ENCODE results near the gene PCLO. TPM values are rescaled to one million over a fixed set of nuclear protein-coding genes. Genes with fewer than 3 reads are reported as not detected.

Gene PCLO
- total RNA-seq, 1 donor from 2014 or later = 48.5 TPM

DNA sequence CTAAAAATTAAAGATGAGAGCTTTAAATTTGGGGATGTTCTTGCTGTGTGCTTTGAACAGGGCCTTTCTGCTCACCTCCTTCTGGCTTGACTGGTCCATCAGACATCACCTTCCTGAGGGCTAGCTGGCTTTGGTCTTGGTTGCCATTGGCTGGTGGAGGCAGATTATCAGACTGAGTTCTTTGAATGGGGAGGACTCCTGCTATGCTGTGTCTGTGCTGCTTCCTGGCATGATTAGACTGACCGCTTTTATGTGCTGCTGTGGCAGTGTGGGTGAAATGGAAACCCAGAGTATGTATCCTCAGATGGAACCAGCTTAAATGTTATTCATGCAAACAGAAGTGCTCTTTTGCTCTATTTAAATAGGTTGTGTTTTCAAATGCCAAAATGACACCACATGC is 341.6 kb downstream of the PCLO start:
- DNase-seq = no peak

DNA sequence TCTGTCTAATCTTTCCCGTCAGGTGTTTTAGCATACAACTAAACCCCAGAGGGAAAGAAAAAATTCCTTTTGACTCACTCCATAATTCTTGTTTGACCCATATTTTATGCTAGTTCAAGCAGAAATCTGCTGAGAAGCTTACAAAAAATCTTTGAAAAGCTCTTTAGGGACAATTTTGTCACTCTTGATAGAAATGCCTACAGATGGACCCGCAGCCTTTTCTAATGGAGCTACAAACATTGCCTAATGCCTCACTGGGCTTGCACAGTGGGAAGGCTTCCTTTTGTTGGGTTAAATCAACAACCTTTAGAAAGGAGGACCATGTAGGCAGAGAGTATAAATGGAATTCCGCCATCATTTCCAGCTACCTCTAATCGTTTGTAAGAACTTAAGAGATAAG is 344.5 kb downstream of the PCLO start:
- no peak for DNase-seq

DNA sequence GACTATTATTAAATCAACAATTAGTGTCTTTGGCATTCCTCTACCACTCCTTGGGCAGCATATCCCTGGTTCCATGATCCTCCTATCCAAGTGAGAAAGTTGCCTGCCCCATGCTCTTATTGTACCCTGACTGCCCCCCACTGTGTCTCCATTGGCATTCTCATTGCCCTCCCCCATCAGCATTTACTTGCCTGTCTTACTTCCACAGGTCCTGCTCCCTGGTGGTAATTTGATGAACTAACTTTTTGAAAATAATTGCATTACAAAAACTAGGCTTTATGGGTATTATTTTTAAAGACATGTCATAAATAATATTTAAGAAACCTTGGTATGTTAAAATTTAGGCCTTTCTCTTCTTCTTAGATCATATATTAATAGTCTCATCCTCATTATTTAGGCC is 346.4 kb downstream of the PCLO start:
- no peak for DNase-seq

DNA sequence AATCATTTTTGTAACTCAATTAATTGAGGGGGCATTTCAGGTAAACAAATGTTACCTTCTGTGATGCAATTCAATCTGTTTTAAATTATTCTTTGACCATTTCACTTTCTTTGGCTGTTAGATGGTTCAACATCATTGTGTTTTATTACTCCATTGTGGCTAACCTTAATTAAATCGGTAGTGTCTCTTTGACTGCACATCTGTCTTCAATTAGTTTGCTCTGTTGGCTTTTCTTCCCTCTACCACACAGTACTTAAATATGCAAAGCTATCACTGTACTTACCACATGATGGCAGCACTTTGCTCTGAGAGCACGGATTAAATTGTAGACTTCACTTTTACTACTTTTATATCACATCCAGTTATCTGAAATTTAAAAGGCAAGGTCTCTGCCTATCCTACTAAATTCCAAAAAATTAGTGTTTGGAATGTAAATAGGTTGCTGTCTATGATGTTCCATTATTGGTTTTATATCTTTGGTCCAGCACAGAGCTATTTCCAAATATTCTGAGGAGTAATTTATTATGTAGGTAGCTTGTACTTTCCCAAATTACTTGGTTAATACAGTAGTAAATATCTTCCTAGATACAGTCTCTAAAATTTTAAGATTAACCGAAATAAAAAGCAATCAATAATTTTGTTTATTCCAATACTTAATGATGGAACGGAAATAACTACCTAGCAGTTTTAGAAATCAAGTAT is 352.0 kb downstream of the PCLO start:
- no peak for DNase-seq

DNA sequence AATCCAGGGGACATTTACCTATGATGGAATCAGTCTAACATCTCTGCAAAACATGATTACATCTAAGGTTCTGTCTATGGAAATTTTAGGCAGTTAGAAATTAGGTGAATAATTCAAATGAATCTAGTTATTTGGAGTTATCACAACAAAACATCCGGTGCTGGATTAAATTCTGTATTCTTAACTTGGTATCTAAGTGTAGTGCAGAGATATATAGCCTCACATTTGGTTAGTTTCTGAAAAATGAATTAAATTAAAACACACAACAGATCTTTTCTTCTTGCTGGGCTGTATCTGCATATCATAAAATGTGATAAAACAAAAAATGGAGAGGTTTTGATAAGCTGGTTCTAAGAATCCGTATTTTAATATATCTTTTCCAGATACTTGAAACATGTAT is 354.1 kb downstream of the PCLO start:
- no peak for DNase-seq

DNA sequence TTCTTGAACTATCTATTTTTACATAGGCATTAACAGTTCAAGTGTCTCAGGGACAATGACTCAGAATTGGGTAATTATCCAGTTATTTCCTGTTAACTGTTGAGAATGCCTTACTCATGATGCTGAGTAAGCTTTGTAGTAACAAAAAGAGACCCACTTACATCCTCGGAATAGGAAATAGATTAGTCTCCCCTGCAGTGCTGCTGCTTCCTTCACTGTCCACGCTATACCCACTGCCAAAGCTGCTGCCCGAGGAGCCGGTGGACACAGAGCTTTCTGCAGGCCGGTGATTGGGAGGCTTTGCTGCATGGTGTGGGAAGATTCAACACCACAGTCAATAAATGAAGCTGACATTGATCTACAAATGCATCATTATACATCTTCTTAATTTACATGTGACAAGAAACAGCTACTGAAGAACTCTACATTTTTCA is 357.1 kb downstream of the PCLO start:
- DNase-seq = no peak

DNA sequence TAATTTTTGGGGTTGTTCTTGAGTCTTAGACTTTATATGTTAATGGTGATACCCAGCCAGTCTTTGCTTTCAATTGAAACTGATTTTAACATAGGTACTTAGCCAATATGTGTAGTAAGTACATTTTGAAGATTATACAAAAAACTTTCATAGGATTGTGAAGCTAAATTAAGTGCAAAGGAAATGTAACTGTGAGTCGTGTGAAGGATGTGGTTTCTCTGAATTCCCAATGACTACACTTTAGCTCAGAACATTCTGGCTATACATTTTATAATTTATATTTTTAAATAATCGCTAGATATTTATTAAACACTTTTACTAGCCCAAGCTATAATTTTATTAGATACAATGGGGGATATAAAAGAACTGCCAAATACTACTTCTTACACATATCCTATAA is 359.3 kb downstream of the PCLO start:
- DNase-seq = no peak

DNA sequence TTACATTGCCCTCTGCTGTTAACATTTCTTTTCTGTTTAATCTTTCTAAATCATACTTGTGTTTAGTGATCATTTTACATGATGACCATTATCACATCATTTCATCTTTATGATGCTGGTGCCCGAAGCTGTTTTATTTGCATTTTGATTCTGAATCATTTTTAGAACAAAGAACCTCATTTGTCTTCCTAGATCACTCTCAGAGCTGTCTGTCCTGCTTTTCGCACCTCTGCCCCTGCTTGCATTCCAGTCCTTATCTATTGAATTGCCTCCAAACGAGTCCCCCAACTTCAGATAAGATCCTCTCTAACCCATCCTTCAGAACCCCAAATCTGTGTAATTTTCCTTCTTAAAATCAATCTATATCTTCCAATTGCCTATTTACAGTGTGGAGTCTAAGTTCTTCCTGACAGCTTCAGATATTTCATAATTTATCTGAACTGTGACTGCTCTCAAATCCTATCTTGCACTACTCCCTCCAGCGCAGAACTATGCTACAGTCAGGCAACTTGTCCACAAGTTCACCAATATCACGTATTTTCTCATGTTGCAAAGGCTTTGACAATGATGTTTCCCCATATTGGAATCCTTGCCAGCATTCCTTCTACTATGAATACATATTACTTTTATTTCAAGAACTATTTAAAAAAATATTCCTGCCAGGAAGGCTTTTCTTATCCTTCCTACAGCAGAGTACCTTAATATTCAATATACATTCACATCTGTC is 372.6 kb downstream of the PCLO start:
- DNase-seq = no peak

DNA sequence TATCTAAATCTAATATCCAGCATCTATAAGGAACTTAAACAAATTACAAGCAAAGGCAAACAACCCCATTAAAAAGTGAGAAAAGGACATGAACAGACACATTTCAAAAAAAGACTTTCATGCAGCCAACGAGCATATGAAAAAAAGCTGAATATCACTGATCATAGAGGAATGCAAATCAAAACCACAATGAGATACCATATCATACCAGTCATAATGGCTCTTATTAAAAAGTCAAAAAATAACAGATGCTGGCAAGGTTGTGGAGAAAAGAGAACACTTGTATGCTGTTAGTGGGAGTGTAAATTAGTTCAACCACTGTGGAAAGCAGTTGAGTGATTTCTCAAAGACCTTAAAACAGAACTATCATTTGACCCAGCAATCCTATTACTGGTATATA is 384.7 kb downstream of the PCLO start:
- no peak for DNase-seq

DNA sequence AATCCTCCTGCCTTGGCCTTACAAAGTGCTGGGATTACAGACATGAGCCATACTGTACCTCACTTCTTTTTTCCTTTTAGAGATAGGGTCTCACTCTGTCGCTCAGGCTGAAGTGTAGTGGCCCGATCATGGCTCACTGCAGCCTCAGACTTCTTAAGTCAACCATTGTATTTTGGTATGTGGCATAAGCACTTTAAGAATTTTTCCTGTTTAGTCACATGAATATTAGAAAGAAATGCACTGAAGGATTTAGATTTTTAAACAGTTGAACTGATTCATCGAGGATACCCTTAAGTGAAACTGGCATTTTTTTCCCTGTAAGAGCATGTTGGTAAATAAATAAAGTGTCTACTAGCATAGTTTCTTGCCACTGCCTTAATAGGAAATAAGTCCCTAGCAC is 399.8 kb downstream of the PCLO start:
- DNase-seq = no peak

DNA sequence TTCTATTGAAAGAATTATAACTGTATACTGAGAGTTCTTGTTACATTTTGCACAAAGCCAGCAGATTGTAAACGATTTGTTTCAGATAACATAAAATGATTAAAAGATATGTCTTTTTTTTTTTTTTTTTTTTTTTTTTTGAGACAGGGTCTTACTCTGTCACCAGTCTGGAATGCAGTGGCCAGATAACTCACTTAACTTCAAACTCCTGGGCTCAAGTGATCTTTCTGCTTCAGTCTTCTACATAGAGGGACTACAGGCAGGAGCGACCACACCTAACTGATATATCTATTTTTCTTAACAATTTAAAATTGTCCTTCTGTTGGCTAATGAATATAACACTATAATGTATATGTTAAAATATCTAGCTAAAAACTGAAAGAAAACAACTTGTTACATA is 401.9 kb downstream of the PCLO start:
- no peak for DNase-seq

DNA sequence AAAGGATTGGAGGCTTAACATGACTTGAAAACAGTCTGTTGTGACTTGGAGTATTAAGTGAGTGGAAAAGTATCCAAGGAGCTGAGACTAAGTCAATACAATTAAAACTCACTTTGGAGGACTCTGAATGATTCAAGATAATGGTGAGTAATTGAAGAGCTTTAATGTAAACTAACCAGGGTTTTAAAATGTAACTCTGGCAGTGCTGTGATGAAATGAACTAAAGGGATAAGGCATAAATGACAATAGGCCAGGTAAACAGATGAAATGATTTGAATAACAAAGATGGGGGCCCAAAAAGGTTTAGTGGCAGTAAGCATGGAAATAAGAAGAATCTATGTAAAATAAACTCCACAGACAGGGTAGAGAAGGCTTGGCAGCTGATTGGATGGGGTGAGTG is 402.6 kb downstream of the PCLO start:
- no peak for DNase-seq

DNA sequence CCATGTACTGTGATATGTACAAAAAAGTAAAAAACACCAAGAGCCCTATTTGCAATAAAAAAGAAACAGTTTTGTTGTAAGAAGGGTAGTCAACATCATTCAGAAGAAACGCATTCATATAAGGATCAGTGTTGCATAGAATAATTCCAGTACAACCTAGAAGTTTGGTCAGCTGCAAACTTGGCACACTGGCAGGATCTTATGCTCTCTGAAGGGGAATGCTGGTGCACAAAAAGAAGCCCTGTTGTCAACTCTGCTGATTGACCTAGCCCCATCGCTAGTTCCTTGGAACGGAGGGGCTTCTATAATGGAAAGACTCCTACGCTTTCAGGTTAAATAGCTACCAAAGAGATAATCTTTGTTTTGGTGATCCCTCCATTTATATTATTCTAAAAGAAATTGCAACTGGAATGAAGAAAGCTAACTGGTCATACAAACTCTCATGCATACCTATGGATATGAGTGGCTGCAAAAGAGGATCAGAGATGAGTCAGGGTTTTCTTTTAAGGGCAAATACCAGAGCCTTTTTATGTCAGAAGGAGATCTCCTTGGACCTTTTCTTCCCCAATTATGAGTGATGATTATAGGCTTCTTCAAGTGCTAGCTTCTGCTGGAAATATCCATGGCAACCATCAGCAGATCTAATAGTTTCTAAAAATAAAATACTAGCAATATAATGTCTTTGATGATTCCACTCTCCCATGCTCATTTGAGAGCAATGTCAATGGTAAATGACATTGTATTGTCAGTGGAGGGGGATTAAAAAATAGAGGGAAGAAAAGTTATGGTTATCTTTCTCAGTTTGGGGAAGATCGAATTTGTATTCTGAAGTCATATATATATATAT is 406.8 kb downstream of the PCLO start:
- DNase-seq = no peak

DNA sequence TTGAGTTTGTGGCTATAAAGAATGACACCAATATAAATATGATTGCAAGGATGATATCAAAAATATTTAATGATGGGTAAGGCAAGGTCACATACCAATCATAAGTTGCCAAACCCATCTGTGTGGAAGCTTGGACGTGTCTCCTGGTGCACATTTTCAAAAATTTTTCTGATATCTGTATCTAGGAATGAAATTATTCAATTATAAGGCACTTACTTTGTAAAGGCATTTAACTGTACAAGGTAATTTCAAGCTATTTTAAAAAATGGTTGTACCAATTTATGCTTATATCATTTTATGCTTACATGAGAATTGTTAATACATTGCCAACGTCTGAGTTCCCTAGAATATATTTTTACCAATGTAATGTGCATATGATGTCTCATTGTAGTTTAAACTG is 412.7 kb downstream of the PCLO start:
- DNase-seq = no peak

DNA sequence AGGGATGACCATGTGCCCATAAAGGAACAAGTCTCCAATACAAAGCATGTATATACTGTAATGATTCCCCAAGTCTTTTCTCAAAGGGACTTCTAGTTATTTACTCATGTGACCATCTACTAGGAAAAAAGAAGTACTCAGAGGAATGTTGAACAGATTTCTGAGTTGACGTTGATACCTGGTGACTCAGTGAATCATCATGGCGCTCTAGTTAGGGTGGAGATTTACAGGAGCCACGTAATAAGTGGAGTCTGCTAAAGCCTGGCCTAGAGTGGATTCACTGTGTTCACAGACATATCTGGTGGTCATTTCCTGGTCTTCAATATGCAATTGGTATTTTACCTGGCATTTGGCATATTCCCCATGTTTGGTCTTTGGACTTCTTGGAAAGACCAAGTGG is 416.9 kb downstream of the PCLO start:
- no peak for DNase-seq

DNA sequence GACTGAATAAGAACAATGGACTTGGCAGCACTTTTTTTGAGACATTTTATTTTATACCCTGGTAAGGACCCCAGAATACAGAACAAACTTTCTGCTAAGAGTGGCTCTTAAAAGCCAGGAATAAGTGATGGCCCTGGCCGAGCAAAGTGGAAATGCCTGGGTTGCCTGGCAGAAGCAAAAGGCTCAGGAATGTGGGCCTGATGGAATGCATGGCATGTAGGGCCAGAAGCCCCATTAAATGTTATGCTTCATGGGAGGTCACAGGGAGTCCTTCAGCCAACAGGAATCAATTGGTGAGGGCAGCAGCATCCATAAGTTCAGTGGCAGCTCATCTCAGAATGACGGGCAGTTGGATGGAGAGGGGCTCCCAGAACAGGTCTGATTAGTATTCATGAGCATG is 417.6 kb downstream of the PCLO start:
- no peak for DNase-seq

DNA sequence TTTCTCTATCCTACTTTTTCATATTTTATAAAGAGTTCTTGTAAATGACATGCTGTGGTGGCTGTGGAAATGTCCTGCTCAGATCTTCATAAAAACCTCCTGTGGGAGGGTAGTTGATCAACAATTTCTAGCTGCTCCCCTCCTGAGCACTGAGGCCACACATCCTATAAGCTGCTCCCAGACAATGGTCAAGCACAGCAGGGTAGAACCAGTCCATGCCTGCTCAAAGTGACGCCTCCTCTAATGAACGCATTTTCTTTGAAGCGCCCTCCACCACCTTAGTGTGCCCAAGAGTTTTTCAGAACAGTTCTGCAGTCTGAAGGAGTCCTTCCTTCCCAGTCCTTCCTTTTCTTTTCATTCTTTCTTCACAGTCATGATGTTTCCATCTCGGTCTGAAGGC is 420.5 kb downstream of the PCLO start:
- DNase-seq = no peak

DNA sequence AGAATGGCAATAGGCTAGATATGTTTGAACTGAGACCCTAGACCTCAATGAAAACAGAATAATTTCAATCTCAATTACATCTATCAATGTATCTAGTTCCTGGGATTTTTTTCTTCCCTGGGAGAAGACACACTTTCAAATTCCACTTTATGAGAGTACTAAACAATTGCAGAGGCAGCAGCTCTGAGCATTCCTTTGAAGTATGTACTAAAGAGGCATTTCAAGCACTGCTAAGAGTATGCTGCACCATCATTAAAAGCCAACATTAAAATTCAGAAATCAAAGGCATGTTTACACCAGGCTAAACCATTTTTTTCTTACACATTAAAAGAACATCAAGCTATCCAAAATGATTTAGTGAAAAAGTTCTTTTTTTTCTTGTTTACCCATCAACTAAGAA is 421.2 kb downstream of the PCLO start:
- no peak for DNase-seq

DNA sequence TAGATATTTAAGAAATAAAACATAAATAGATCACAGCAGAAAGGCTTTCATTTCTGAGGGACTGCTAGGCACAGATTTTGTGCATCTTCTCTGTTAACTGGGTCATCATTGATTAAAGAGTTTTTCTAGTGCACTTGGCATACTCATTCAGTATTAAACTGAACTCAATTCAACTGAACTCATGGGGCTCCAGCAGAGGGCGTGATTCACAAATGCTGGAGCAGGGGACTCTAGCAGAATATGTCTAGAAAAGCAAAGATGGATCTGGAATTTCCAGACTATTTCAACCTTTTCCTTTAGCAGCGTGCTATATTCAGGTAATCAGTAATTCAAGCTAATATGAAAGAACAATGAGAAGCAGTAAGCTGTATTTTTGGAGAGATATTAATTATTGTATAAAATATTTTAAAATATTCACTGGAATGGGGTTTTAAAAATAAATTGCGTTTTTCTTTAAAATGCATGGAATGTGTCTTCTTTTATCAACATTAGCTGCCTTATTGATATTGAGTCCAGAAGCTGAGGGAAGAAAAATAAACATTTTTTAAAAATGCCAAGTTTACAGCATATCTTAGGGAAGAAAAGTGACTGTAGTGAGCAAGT is 422.3 kb downstream of the PCLO start:
- no peak for DNase-seq

DNA sequence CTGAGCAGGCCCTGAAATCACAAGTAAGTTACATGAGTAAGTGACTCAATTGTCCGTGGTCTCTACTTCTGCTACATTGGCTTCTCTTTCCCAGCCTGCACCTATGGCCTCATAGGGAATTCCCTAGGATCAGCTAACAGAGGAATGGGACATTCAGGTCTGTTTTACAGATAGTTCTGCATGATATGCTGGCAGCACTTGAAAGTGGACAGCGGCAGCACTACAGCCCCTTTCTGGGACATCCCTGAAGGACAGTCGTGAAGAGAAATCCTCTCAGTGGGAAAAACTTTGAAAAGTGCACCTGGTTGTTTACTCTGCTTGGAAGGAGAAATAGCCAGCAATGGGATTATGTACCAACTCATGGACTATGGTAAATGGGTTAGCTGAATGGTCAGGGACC is 426.1 kb downstream of the PCLO start:
- no peak for DNase-seq

DNA sequence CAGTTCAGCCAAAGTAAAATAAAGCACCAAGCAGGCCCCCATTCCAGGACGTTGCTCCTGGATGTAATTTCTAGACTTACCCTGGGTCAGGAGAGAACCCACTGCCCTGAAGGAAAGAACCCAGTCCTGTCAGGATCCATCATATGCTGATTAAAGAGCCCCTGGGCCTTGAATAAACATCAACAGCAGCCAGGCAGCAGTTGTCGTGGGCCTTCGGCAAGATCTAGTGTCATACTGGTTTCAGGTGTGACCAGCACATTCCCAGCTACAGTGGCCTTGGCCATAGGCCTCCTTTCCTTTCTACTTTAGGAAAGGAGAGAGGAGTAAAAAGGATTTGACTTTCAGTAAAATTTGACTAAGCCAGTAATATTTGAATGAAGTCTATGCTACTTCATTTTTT is 430.0 kb downstream of the PCLO start:
- DNase-seq = no peak

DNA sequence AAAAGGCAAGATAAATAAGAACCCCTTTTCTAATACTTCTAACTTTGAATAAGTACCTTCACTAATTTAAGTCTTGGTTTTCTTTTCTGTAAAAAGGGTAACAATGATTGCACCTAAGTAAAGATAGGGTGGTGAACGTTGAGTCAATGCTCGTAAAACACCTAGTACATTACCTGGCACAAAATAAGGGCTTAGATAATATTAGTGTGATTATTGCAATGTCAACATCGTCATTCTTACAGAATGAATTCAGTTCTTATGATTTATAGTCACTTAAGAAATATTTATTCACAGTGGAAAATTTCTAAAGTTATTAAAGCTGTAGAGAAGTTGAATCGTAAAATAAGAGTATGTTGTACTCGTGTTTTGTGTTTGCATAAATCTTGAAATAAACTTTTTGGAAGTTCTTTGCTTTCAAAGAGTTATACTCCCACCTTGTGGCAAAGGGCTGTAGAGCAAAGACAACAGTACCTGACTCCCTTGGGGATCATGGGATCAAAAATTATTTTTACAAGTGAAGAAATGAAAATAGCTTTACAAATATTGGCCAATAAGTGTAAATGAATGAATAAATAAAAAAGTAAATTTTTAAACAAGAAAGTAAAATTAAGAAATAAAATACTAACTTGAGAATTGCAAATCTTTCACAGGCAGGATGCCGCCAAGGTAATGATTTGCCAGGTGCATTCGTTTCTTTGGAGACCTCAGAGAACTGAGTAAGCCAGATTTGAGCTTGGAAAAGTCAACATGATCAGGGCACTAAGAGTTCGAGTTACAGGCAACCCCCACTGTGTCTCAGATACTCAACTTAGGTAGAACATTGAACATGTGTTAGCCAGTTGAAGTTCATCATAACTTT is 433.3 kb downstream of the PCLO start:
- no peak for DNase-seq

Data from occipital lobe (tissue), 2 donors.